ENCODE results near the gene ZAP70. TPM values are rescaled to one million over a fixed set of nuclear protein-coding genes. Genes with fewer than 3 reads are reported as not detected.

Gene ZAP70
- total RNA-seq, 1 experiment from 2014 or later: 2.0 TPM

GRCh38 chr2:97750017-97750416 is 36.6 kb downstream of the ZAP70 start:
- DNase-seq (ENCODE audit: low read depth): no peak

GRCh38 chr2:97751752-97752151 is 38.4 kb downstream of the ZAP70 start:
- DNase-seq (ENCODE audit: low read depth): peak; percentile 77

DNA sequence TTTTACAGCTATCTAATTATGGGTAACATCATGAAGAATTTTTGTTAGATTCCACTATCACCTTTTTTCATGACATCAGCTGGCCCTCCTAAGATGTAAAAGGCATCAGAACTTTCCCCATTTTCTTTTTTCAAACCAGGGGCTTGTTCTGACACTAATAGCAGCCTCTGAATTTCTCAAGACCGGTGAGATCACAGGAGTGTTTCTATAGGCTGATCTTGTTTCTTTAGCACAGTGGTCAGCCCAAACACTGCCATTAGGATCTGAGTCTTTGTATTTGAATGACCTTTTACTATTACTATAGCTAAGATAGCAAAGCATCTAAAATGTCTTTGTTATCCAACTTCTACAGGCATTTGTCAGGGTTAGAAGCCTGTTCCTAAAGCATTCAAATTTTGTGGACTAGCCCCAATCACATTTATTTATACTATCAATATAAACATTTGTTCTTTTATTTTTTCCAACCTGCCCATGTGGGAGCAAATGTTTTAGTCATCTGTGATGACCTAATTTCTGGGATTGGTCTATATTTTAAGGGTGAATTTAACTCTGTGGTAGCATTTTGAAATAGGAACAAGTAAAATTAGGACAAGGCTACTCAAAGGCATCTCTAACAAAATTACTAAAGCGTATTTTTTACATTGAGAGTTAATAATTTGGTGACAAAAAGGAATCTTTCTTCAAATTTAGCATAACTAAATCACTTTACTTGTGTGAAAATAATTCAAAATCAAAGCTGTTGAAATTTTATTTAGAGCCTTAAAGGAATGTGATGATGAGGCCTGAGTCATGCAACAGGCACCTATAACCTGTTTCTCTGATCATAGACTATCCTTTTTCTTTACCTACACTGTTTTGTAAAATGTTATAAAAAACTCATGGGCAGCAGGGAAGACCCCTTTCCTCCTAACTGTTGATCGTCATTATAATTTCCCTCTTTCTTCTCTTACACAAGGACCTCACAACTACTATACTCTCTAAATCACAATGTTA is 39.3 kb downstream of the ZAP70 start:
- DNase-seq (ENCODE audit: low read depth): no peak

- DNase-seq (ENCODE audit: low read depth): no peak
These were observed 41.4 kb downstream of the ZAP70 start for GRCh38 chr2:97754690-97755346.

- no peak for DNase-seq (ENCODE audit: low read depth)
These were observed 42.1 kb downstream of the ZAP70 start for GRCh38 chr2:97755491-97755890.

- DNase-seq (ENCODE audit: low read depth): no peak
These were observed 43.7 kb downstream of the ZAP70 start for GRCh38 chr2:97757062-97757461.

GRCh38 chr2:97758131-97758705 is 44.8 kb downstream of the ZAP70 start:
- DNase-seq (ENCODE audit: low read depth): no peak

GRCh38 chr2:97759727-97760407 is 46.5 kb downstream of the ZAP70 start:
- no peak for DNase-seq (ENCODE audit: low read depth)

- no peak for DNase-seq (ENCODE audit: low read depth)
These were observed 47.2 kb downstream of the ZAP70 start for GRCh38 chr2:97760480-97761049.

DNA sequence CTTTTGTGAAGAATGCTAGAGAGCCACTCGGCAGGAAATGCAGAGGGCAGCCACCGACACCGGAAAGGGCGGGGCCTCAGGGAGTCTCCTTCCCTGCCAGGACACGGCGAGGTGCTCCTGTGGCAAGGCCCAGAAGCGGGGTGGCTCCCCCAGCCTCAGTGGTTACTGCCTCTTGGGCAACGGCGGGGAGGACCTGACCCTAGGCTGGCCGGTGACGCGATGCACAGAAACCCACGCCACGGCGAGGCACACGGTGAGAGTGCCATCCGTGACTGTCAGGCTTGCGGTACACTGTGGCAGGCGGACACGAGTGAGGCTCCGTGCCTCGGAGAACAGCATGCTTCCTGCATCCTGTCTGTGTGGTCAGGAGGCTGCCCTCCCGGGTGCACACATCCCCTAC is 47.8 kb downstream of the ZAP70 start:
- DNase-seq (ENCODE audit: low read depth): no peak

- DNase-seq (ENCODE audit: low read depth): peak; percentile 48
These were observed 49.9 kb downstream of the ZAP70 start for GRCh38 chr2:97763176-97763845.

DNA sequence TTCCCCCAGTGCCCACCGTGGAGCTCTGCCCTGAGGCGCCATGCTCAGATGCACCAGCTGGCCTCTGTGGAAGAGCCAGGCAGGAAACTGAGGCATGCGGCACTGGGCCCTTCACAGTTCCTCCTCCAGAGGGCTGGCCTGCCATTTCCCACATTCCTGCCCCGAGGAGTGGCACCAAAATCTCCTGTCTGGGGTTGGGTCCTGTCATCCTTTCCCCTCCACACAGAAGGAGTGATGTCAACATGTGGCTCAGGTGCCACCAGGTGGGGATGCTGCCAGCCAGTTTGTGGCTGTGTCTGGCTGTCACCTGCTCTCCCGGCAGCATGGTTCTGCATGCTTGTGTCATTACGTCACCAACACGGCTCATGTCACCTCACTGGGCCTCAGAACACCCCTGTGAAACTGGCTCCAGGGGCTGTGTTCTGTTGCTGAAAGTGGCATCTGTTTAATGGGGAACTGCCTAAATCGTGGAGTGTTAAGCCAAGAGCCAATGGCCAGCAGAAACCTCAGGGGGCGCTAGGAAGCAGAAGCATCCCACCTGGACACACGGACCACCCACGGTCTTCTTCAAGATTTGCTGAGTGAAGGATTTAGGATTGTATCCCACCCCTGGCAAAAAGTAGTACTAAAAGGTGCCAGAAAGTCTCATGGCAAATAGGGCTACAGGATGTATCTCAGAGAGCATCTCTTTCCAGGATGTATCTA is 51.3 kb downstream of the ZAP70 start:
- no peak for DNase-seq (ENCODE audit: low read depth)

- DNase-seq (ENCODE audit: low read depth): no peak
These were observed 52.6 kb downstream of the ZAP70 start for GRCh38 chr2:97765933-97766332.

GRCh38 chr2:97766567-97766966 is 53.2 kb downstream of the ZAP70 start:
- no peak for DNase-seq (ENCODE audit: low read depth)

DNA sequence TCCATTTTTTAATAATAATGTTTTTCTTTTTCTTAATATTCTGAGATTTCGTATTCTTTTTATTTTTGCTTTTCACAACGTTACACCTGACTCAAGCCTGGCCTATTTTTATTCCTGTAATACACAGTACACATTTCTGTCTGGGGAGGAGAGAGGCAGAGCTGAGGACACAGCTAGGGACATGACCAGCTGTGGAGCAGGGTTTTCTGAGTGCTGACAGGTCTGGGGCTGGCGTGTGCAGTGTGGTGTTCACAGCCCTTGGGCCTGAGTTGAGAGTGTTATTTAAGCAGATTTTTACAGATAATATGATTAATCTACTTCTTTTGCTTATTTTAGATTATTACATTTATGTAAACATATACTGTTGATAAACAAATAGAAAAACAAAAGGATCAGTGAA is 55.9 kb downstream of the ZAP70 start:
- no peak for DNase-seq (ENCODE audit: low read depth)

DNA sequence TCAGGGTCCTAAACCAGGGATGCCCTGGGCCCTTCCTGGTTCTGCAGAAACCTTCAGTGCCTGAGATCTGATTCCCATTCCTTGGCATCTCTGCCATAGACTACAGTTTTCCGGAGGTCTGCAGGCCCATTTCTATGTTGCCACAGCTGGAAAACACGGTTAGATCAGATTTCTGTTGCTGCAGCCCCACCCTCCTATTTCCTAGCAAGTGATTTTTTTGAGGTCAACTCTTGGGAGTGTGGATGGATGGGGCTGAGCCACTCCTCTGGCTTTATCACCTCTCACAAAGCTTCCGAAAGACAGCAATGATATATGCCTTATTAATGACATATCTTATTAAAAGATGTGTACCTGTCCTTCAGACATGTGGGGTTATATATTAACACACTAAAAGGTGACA is 56.3 kb downstream of the ZAP70 start:
- DNase-seq (ENCODE audit: low read depth): no peak

DNA sequence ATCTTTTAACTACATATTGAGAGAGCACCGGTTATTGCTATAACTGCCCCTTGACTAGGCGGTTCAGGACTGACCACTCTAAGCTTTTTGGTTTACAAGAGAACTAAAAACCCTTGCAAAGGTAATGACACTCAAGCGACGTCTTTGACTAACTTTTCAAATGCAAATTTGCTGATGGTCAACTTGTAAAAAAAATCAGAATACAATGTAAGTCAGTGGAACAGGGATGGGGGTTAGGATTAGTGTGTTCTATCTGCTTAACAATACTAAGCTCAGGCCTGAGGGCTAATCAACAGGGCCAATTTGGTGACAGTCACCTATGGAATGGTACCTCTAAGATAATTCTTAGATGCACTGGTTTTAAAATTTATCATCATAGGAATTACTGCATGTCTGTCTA is 57.1 kb downstream of the ZAP70 start:
- no peak for DNase-seq (ENCODE audit: low read depth)

GRCh38 chr2:97774425-97774824 is 61.0 kb downstream of the ZAP70 start:
- peak; percentile 28 for DNase-seq (ENCODE audit: low read depth)

DNA sequence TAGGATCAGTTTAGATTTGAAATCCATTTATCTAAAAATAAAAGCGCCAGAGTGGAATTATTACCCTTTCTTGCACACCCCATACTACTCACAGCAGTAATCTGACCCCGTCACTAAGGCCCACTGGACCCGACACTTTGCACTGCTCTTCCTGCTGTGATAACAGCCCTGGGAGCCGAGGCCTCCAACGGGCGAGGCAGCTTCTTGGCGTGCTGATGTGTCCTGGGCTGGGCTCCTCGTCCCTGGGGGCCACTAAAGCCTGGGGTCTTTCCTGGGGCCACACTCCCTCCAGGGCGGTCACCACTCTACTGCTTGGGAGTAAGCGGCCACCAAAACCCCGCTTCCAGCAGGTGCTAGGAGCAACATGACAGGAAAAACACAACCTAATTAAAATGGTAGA is 61.7 kb downstream of the ZAP70 start:
- DNase-seq (ENCODE audit: low read depth): no peak

DNA sequence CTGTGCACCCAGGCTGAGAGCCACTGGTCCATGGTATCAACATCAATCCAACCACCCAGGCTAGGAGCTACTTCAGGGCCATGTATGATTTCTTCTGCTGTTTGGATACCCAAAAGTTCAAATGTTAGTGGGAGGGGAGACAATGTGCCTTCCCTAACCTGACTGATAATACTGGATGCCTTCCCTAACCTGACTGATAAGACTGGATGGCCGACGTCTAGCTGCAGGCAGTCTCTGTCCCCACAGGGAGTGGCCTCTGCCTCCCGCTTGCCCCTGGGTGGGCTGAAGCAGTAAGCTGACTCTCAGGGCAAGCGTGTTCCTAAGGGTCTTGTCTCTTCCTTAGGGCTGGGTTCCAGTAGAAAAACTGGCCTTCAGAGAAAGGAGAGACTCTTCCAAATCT is 65.8 kb downstream of the ZAP70 start:
- DNase-seq (ENCODE audit: low read depth): no peak

DNA sequence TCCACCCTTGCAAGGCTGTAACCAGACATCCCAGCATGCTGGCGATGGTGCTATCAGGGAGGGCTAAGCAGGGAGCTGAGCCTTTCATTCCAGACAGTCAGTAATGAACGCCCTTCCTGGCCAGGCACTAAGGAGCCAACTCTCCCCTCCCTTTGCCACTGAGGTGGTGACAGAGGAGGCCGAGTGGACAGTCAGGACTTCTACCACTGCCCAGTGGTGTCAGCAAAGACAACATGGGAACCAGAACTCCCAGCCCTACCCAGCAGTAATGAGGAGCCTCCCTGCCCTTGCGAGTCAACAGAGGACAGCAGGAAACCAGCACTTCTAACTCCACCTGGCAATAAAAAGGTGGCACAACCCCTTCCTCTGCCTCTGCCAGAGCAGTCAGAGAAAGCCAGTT is 68.6 kb downstream of the ZAP70 start:
- DNase-seq (ENCODE audit: low read depth): no peak
